DND-41 (cell line): Measurements from ENCODE around the gene KRTAP9-7.

Experiments used
- ATAC-seq: fragments of 200-7000 bp; cut with Tn5 transposase; 3 replicates; pipeline ENCODE4 v1.9.1; 2021; ENCODE audit warnings: low read depth; ENCODE audit not compliant: insufficient read depth
- DNase-seq: peaks from one replicate; pipeline ENCODE4 v3.0.0-alpha.2; 2020
- H2AFZ ChIP-seq: 2 replicates; pipeline ENCODE4 v1.6.0; 2012; ENCODE audit warnings: low read depth, low read length
- H3K27ac ChIP-seq: 2 replicates; pipeline ENCODE4 v1.5.1; 2012; ENCODE audit warnings: low read length, inconsistent platforms
- H3K27me3 ChIP-seq: fragments of 200-600 bp; sonication (generic); 2 replicates; pipeline ENCODE4 v1.6.0; 2012; ENCODE audit warnings: low read length, mild to moderate bottlenecking, inconsistent platforms; ENCODE audit not compliant: insufficient read depth, poor library complexity
- H3K36me3 ChIP-seq: 2 replicates; pipeline ENCODE4 v1.5.1; 2012; ENCODE audit warnings: low read length, inconsistent platforms; ENCODE audit not compliant: insufficient read depth
- H3K4me1 ChIP-seq: 2 replicates; pipeline ENCODE4 v1.5.1; 2012; ENCODE audit warnings: mild to moderate bottlenecking, low read length; ENCODE audit not compliant: insufficient read depth
- H3K4me2 ChIP-seq: 2 replicates; pipeline ENCODE4 v1.6.0; 2012; ENCODE audit warnings: mild to moderate bottlenecking, moderate library complexity, low read length, inconsistent platforms; ENCODE audit not compliant: insufficient read depth
- H3K4me3 ChIP-seq, 2 experiments: fragments of 200-600 bp in 1 of 2; shearing (Covaris generic) in 1 of 2; 2 replicates each; pipeline ENCODE4 v1.5.1; 2012 to 2016; ENCODE audit warnings: inconsistent platforms in 2 of 2, low read length in 2 of 2, mild to moderate bottlenecking in 2 of 2, low read depth in 1 of 2, moderate library complexity in 1 of 2
- H3K79me2 ChIP-seq: 2 replicates; pipeline ENCODE4 v1.6.0; 2012; ENCODE audit warnings: low read length, inconsistent platforms; ENCODE audit not compliant: insufficient read depth
- H3K9ac ChIP-seq: 2 replicates; pipeline ENCODE4 v1.6.0; 2012; ENCODE audit warnings: low read depth, mild to moderate bottlenecking, inconsistent platforms, low read length, moderate library complexity
- H3K9me3 ChIP-seq: 2 replicates; pipeline ENCODE4 v1.5.1; 2012; ENCODE audit warnings: low read length, moderate library complexity, mild to moderate bottlenecking, inconsistent platforms; ENCODE audit not compliant: insufficient read depth, severe bottlenecking
- H4K20me1 ChIP-seq: 2 replicates; pipeline ENCODE4 v1.6.0; 2012; ENCODE audit warnings: low read length; ENCODE audit not compliant: insufficient read depth
- EZH2 ChIP-seq: IDR thresholded peaks from 3 replicates; pipeline ENCODE4 v1.6.1; 2012; ENCODE audit warnings: borderline replicate concordance, low read depth, mild to moderate bottlenecking, moderate library complexity, low read length, inconsistent platforms; ENCODE audit not compliant: severe bottlenecking
- TF ChIP-seq, protein P1 (sequence below): IDR thresholded peaks from 2 replicates; pipeline ENCODE4 v1.5.1; 2012; ENCODE audit warnings: borderline replicate concordance, low read length, moderate library complexity, mild to moderate bottlenecking; ENCODE audit not compliant: poor library complexity, severe bottlenecking; ENCODE audit errors: extremely low read depth

KRTAP9-7 gene

GRCh38 chr17:41311111-41311510 lies 35.6 kb downstream of the KRTAP9-7 start:
- no peak overlapping the region for H3K27ac ChIP-seq
- no peak overlapping the region for H2AFZ ChIP-seq
- no peaks in the 10 kb centered on the region for H3K79me2 ChIP-seq
- H3K9me3 ChIP-seq = peaks cover 28% of the 10 kb centered on the region
- no peaks in the 10 kb centered on the region for H4K20me1 ChIP-seq
- DNase-seq (no peak), ATAC-seq (no peak)
- H3K4me1 ChIP-seq = peaks cover 20% of the 10 kb centered on the region
- TF ChIP-seq EZH2 = no peak
- TF ChIP-seq, protein P1, sequence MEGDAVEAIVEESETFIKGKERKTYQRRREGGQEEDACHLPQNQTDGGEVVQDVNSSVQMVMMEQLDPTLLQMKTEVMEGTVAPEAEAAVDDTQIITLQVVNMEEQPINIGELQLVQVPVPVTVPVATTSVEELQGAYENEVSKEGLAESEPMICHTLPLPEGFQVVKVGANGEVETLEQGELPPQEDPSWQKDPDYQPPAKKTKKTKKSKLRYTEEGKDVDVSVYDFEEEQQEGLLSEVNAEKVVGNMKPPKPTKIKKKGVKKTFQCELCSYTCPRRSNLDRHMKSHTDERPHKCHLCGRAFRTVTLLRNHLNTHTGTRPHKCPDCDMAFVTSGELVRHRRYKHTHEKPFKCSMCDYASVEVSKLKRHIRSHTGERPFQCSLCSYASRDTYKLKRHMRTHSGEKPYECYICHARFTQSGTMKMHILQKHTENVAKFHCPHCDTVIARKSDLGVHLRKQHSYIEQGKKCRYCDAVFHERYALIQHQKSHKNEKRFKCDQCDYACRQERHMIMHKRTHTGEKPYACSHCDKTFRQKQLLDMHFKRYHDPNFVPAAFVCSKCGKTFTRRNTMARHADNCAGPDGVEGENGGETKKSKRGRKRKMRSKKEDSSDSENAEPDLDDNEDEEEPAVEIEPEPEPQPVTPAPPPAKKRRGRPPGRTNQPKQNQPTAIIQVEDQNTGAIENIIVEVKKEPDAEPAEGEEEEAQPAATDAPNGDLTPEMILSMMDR = no peak
- H3K36me3 ChIP-seq = no peaks in the 10 kb centered on the region
- no peak overlapping the region for H3K4me2 ChIP-seq
- peaks cover under 1% of the 10 kb centered on the region for H3K27me3 ChIP-seq
- H3K4me3 ChIP-seq = no peak overlapping the region
- no peak overlapping the region for H3K9ac ChIP-seq

- Histone ChIP-seq H3K4me1 (no peaks in the 10 kb centered on the region), H3K36me3 (no peaks in the 10 kb centered on the region), H3K4me2 (no peak within 1 kb of the TSS), H3K27me3 (peaks cover 3% of the 10 kb centered on the region), H3K9ac (no peak within 1 kb of the TSS), H3K27ac (no peak within 1 kb of the TSS), H3K79me2 (no peaks in the 10 kb centered on the region), H4K20me1 (no peaks in the 10 kb centered on the region), H2AFZ (no peak within 1 kb of the TSS), H3K9me3 (no peaks in the 10 kb centered on the region), H3K4me3 (no peak within 1 kb of the TSS)
- TF ChIP-seq, protein P1 = no peak
- no peak for TF ChIP-seq EZH2
- ATAC-seq = no peak
- no peak for DNase-seq
These were observed 39.8 kb downstream of the KRTAP9-7 start, which contains the start of gene KRTAP17-1 for GRCh38 chr17:41315204-41315794. TSS of gene KRTAP17-1 (minus strand) at chr17:41315710. CDS start at chr17:41315650, 60 bp downstream.

DNA sequence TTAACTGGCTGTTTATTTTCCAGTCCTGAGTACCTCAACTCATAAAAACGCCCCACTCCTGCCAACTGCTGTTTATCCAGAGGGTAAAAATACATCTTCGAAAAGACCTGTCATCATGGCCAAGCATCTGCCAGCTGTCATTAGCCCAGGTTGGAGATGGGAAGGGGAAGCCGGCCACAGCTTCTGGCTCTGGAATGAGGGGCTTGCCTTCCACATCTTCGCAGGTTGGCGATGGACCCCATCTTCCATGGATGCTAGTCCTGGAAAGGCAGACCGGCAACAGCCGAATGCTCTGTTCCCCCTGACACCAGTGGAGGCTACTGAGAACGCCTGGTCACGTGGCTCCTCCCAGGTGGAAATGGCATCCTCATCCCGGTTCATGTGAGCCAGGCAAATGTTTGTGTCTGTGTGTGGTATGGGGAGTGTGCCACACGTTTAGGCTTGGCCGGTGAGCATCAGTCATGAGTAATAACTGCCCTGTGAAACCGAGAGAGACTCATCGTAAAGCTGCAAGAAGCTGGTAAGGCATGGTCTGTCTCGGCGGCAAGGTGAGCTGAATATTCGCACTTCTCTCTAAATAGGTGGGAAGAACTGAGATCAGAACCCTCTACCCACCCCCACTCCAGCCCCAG lies 40.4 kb downstream of the KRTAP9-7 start:
- H3K4me2 ChIP-seq = no peak overlapping the region
- H2AFZ ChIP-seq = no peak overlapping the region
- no peaks in the 10 kb centered on the region for H3K79me2 ChIP-seq
- H3K9me3 ChIP-seq = no peaks in the 10 kb centered on the region
- ATAC-seq = no peak
- no peak overlapping the region for H3K4me3 ChIP-seq
- H3K27me3 ChIP-seq = peaks cover 3% of the 10 kb centered on the region
- no peak overlapping the region for H3K9ac ChIP-seq
- no peaks in the 10 kb centered on the region for H3K4me1 ChIP-seq
- TF ChIP-seq, protein P1 = no peak
- no peak for TF ChIP-seq EZH2
- no peaks in the 10 kb centered on the region for H3K36me3 ChIP-seq
- H4K20me1 ChIP-seq = no peaks in the 10 kb centered on the region
- DNase-seq = no peak
- H3K27ac ChIP-seq = no peak overlapping the region
